Stromal cell of bone marrow (primary cell): ENCODE data around the gene CCDC134.
A peak's percentile ranks its signal among the peaks of the same experiment; 100 is the strongest.
"Not testable (repeated sequence)": the region's sequence is repeated elsewhere in the genome, so short reads cannot be mapped to it uniquely, and the experiment has no call there.

Experiments used
- DNase-seq: peaks from one replicate; pipeline ENCODE4 v3.0.0-alpha.2; 2012; ENCODE audit warnings: low read depth

CCDC134 gene

GRCh38 chr22:41825376-41825775 lies 24.9 kb downstream of the CCDC134 start:
- no peak for DNase-seq

GRCh38 chr22:41826021-41826420 lies 25.5 kb downstream of the CCDC134 start:
- DNase-seq = no peak

- no peak for DNase-seq
Measured at GRCh38 chr22:41826430-41827383, 26.2 kb downstream of the CCDC134 start.

- DNase-seq = no peak
Measured at GRCh38 chr22:41827671-41828070, 27.2 kb downstream of the CCDC134 start.

- DNase-seq = no peak
Measured at GRCh38 chr22:41828516-41828915, 28.0 kb downstream of the CCDC134 start.

- DNase-seq = no peak
Measured at GRCh38 chr22:41830174-41830573, 29.7 kb downstream of the CCDC134 start.

GRCh38 chr22:41831383-41831782 lies 30.9 kb downstream of the CCDC134 start:
- no peak for DNase-seq

- DNase-seq = no peak
Measured at GRCh38 chr22:41831828-41832552, 31.5 kb downstream of the CCDC134 start.

- DNase-seq = peak; percentile 99
Measured at GRCh38 chr22:41832553-41833368, 32.3 kb downstream of the CCDC134 start, which contains the start of gene SREBF2. TSS of gene SREBF2 (plus strand) at chr22:41833105. CDS start at chr22:41833271, 166 bp downstream.

GRCh38 chr22:41833369-41834004 lies 33.0 kb downstream of the CCDC134 start:
- DNase-seq = no peak

- DNase-seq = no peak
Measured at GRCh38 chr22:41834005-41834944, 33.8 kb downstream of the CCDC134 start.

GRCh38 chr22:41835462-41835861 lies 35.0 kb downstream of the CCDC134 start:
- not testable (repeated sequence) for DNase-seq

- DNase-seq = no peak
Measured at GRCh38 chr22:41836551-41836950, 36.1 kb downstream of the CCDC134 start.

GRCh38 chr22:41838842-41839618 lies 38.6 kb downstream of the CCDC134 start:
- DNase-seq = no peak

- no peak for DNase-seq
Measured at GRCh38 chr22:41840216-41840615, 39.7 kb downstream of the CCDC134 start.

GRCh38 chr22:41841085-41841712 lies 40.7 kb downstream of the CCDC134 start:
- DNase-seq = no peak

GRCh38 chr22:41842996-41843970 lies 42.8 kb downstream of the CCDC134 start:
- DNase-seq = no peak

GRCh38 chr22:41844036-41844435 lies 43.6 kb downstream of the CCDC134 start:
- DNase-seq = no peak
